CD14-positive monocyte (primary cell): Measurements from ENCODE around the gene RHNO1. TPM values are rescaled to one million over a fixed set of nuclear protein-coding genes. Genes with fewer than 3 reads are reported as not detected.

Experiments used
- DNase-seq, 3 donors: peaks; one replicate each; pipeline ENCODE4 v3.0.0-alpha.2; 2011 to 2022
- H2AFZ ChIP-seq: 2 replicates; pipeline ENCODE4 v1.6.0; 2012; ENCODE audit warnings: mild to moderate bottlenecking, low read depth, low read length, inconsistent platforms; ENCODE audit not compliant: insufficient read depth, poor library complexity, severe bottlenecking
- H3K27ac ChIP-seq, 2 donors: 1 replicate in 1 of 2; 2 replicates in 1 of 2; pipeline ENCODE4 v1.5.1; 2012 to 2013; ENCODE audit warnings: low read length in 2 of 2, control low read depth in 1 of 2, inconsistent platforms in 1 of 2, low read depth in 1 of 2, mild to moderate bottlenecking in 1 of 2
- H3K27me3 ChIP-seq, 2 donors: one replicate each; pipeline versions ENCODE4 v1.6.0 to v1.6.1; 2011 to 2013; ENCODE audit warnings: low read length in 2 of 2; ENCODE audit not compliant: control insufficient read depth in 2 of 2, insufficient read depth in 2 of 2
- H3K36me3 ChIP-seq, 2 donors: replicated peaks in 1 of 2; 1 replicate in 1 of 2; 2 replicates in 1 of 2; pipeline versions ENCODE4 v1.5.1 to v1.6.1; 2012 to 2013; ENCODE audit warnings: low read length in 2 of 2, control low read depth in 1 of 2, inconsistent platforms in 1 of 2, mild to moderate bottlenecking in 1 of 2; ENCODE audit not compliant: insufficient read depth in 2 of 2, control insufficient read depth in 1 of 2
- H3K4me1 ChIP-seq, 2 donors: 1 replicate in 1 of 2; 2 replicates in 1 of 2; pipeline versions ENCODE4 v1.5.1 to v1.6.1; 2012 to 2013; ENCODE audit warnings: low read length in 2 of 2, control low read depth in 1 of 2, inconsistent platforms in 1 of 2, mild to moderate bottlenecking in 1 of 2, moderate library complexity in 1 of 2; ENCODE audit not compliant: insufficient read depth in 2 of 2, control insufficient read depth in 1 of 2
- H3K4me2 ChIP-seq: replicated peaks from 2 replicates; pipeline ENCODE3; 2012; ENCODE audit warnings: low read length, moderate library complexity, mild to moderate bottlenecking; ENCODE audit not compliant: poor library complexity, severe bottlenecking; ENCODE audit errors: extremely low read depth
- H3K4me3 ChIP-seq, 3 experiments: fragments of 200-600 bp in 1 of 3; sonication (generic) in 1 of 3; replicated peaks in 1 of 3; 1 replicate in 2 of 3; 2 replicates in 1 of 3; pipeline ENCODE4 v1.5.1; 2011 to 2013; ENCODE audit warnings: low read length in 3 of 3, mild to moderate bottlenecking in 3 of 3, control low read depth in 2 of 3, low read depth in 2 of 3, inconsistent platforms in 1 of 3, moderate library complexity in 1 of 3
- H3K79me2 ChIP-seq: 2 replicates; pipeline ENCODE4 v1.6.0; 2012; ENCODE audit warnings: mild to moderate bottlenecking, control low read depth, inconsistent platforms, low read length, moderate library complexity; ENCODE audit not compliant: insufficient read depth
- H3K9ac ChIP-seq: 2 replicates; pipeline ENCODE4 v1.6.0; 2017; ENCODE audit warnings: low read length, mild to moderate bottlenecking; ENCODE audit not compliant: insufficient read depth, poor library complexity, severe bottlenecking
- H3K9me3 ChIP-seq, 2 donors: replicated peaks in 1 of 2; 1 replicate in 1 of 2; 2 replicates in 1 of 2; pipeline versions ENCODE4 v1.5.1 to v1.6.1; 2012 to 2013; ENCODE audit warnings: low read length in 2 of 2, control low read depth in 1 of 2; ENCODE audit not compliant: control insufficient read depth in 1 of 2, insufficient read depth in 1 of 2
- H4K20me1 ChIP-seq: 2 replicates; pipeline ENCODE4 v1.6.0; 2012; ENCODE audit warnings: mild to moderate bottlenecking, low read length, control low read depth, moderate library complexity; ENCODE audit not compliant: insufficient read depth
- H3K27ac Mint-ChIP-seq, 7 donors: one replicate each; pipeline ENCODE4 v1.8.0; 2020; ENCODE audit warnings: mild to moderate bottlenecking in 7 of 7, mixed read lengths in 7 of 7, moderate library complexity in 6 of 7, inconsistent platforms in 2 of 7
- H3K27me3 Mint-ChIP-seq, 3 donors: one replicate each; pipeline ENCODE4 v1.8.0; 2021 to 2022; ENCODE audit warnings: low read depth in 3 of 3, mild to moderate bottlenecking in 3 of 3, mixed read lengths in 3 of 3, moderate library complexity in 3 of 3, inconsistent platforms in 1 of 3
- H3K36me3 Mint-ChIP-seq, 2 donors: one replicate each; pipeline ENCODE4 v1.8.0; 2020; ENCODE audit warnings: mixed read lengths in 2 of 2, inconsistent platforms in 1 of 2, mild to moderate bottlenecking in 1 of 2
- H3K4me1 Mint-ChIP-seq: one replicate; pipeline ENCODE4 v1.8.0; 2020; ENCODE audit warnings: mild to moderate bottlenecking, mixed read lengths
- H3K4me3 Mint-ChIP-seq, 2 donors: one replicate each; pipeline ENCODE4 v1.8.0; 2020; ENCODE audit warnings: mild to moderate bottlenecking in 2 of 2, mixed read lengths in 2 of 2, moderate library complexity in 1 of 2
- H3K9me3 Mint-ChIP-seq, 7 donors: one replicate each; pipeline ENCODE4 v1.8.0; 2020 to 2022; ENCODE audit warnings: mixed read lengths in 7 of 7, mild to moderate bottlenecking in 6 of 7, moderate library complexity in 6 of 7, inconsistent platforms in 2 of 7
- WGBS: methylation state at CpG from one replicate; pipeline ENCODE4 v1.1.5; 2013; ENCODE audit warnings: missing lambda C conversion rate; ENCODE audit not compliant: insufficient coverage; 5-methylcytosine and 5-hydroxymethylcytosine counted together
- intact Hi-C, 2 donors: fragments of 100-400 bp; cut with micrococcal nuclease; formaldehyde crosslinking; loops; one replicate each; pipeline versions ENCODE4 v1.15.0 to v1.15.1; 2023
- polyA plus RNA-seq, 3 donors: library from polyadenylated mRNA; depleted of rRNA in 1 of 3; unstranded in 2 of 3; stranded (reverse) in 1 of 3; fragments of 300-500 nt in 2 of 3; fragments of >200 nt in 1 of 3; fragmentation: Illumina TruSeq in 2 of 3; gene quantifications; 1 replicate in 2 of 3; 2 replicates in 1 of 3; pipeline ENCODE4 v1.2.3, GENCODE V29; 2012 to 2021
- TF ChIP-seq, protein P1 (sequence below): fragments of 200-600 bp; IDR thresholded peaks from one replicate; pipeline ENCODE4 v1.8.0; 2022; ENCODE audit warnings: antibody characterized with exemption, mild to moderate bottlenecking

Gene RHNO1
- polyA plus RNA-seq, 3 donors: 10.2 to 24.7 (median 19.8) TPM

DNA sequence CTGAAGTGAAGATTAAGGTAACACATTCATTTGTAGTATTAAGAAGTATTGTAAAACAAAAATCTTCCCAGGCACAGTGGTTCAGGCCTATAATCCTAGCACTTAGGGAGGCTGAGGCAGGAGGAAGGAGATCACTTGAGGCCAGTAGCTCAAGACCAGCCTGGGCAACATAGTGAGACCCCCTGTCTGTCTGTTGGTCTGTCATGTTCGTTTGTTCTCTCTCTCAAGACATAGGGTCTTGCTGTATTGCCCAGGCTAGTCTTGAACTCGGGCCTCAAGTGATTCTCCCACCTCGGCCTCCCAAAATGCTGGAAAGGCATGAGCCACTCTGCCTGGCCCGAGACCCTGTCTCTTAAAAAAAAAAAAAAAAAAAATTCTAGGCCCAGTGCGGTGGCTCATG lies 20.4 kb downstream of the RHNO1 start:
- H3K79me2 ChIP-seq: no peaks in the 10 kb centered on the region
- DNase-seq: no peak
- no peak overlapping the region for H3K9ac ChIP-seq
- Mint-ChIP-seq H3K9me3 (no peaks in the 10 kb centered on the region), H3K36me3 (no peaks in the 10 kb centered on the region), H3K27me3 (peaks cover 0 to 6% (median 2%) of the 10 kb centered on the region in 3 donors), H3K27ac (no peak overlapping the region), H3K4me3 (no peak overlapping the region), H3K4me1 (no peaks in the 10 kb centered on the region)
- no peaks in the 10 kb centered on the region for H4K20me1 ChIP-seq
- intact Hi-C loops: no loop called here
- TF ChIP-seq, protein P1, sequence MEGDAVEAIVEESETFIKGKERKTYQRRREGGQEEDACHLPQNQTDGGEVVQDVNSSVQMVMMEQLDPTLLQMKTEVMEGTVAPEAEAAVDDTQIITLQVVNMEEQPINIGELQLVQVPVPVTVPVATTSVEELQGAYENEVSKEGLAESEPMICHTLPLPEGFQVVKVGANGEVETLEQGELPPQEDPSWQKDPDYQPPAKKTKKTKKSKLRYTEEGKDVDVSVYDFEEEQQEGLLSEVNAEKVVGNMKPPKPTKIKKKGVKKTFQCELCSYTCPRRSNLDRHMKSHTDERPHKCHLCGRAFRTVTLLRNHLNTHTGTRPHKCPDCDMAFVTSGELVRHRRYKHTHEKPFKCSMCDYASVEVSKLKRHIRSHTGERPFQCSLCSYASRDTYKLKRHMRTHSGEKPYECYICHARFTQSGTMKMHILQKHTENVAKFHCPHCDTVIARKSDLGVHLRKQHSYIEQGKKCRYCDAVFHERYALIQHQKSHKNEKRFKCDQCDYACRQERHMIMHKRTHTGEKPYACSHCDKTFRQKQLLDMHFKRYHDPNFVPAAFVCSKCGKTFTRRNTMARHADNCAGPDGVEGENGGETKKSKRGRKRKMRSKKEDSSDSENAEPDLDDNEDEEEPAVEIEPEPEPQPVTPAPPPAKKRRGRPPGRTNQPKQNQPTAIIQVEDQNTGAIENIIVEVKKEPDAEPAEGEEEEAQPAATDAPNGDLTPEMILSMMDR: no peak
- no peaks in the 10 kb centered on the region for H3K9me3 ChIP-seq
- H3K36me3 ChIP-seq: no peaks in the 10 kb centered on the region
- WGBS: 100% methylated on average over 2 of the region's 5 CpGs
- H3K4me1 ChIP-seq: no peaks in the 10 kb centered on the region
- H3K27ac ChIP-seq: no peak overlapping the region
- H3K4me2 ChIP-seq: no peak overlapping the region
- no peak overlapping the region for H3K4me3 ChIP-seq
- H2AFZ ChIP-seq: no peak overlapping the region
- H3K27me3 ChIP-seq: no peaks in the 10 kb centered on the region

DNA sequence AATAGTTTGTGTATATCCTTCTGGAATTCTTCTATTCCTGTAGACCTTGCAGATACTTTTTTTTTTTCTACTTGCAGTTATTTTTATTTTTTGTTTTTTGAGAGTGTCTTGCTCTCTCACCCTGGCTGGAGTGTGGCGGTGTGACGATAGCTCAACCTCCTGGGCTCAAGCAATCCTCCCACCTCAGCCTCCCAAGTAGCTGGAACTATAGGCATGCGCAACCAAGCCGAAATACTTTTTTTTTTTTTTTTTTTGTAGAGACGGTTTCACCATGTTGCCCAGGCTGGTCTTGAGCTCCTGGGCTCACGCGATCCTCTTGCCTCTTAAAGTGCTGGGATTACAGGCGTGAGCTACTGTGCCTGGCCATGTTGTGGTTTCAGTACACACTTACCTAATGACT lies 23.6 kb downstream of the RHNO1 start:
- Histone ChIP-seq H3K36me3 (no peaks in the 10 kb centered on the region), H3K4me3 (no peak overlapping the region), H3K27me3 (no peaks in the 10 kb centered on the region), H3K9me3 (no peaks in the 10 kb centered on the region), H4K20me1 (no peaks in the 10 kb centered on the region), H3K27ac (no peak overlapping the region), H3K9ac (no peak overlapping the region), H2AFZ (no peak overlapping the region), H3K4me1 (no peaks in the 10 kb centered on the region), H3K79me2 (no peaks in the 10 kb centered on the region), H3K4me2 (no peak overlapping the region)
- H3K4me3 Mint-ChIP-seq: no peak overlapping the region
- no peaks in the 10 kb centered on the region for H3K36me3 Mint-ChIP-seq
- TF ChIP-seq, protein P1: no peak
- no peak overlapping the region for H3K27ac Mint-ChIP-seq
- no peaks in the 10 kb centered on the region for H3K4me1 Mint-ChIP-seq
- peaks cover 0 to 2% (median 2%) of the 10 kb centered on the region in 3 donors for H3K27me3 Mint-ChIP-seq
- no peaks in the 10 kb centered on the region for H3K9me3 Mint-ChIP-seq
- 90% methylated on average over 2 of the region's 8 CpGs for WGBS
- no peak for DNase-seq
- intact Hi-C loops: no loop called here
